Spleen (tissue), 11 donors: ENCODE measurements around the gene STX8. TPM values are rescaled to one million over a fixed set of nuclear protein-coding genes. Genes with fewer than 3 reads are reported as not detected.
"Not testable (repeated sequence)": the region's sequence is repeated elsewhere in the genome, so short reads cannot be mapped to it uniquely, and the experiment has no call there.

Experiments used
- DNase-seq: peaks from one replicate; pipeline ENCODE4 v3.0.0-alpha.2; 2020
- H3K27ac ChIP-seq, 8 donors: fragments of 200-600 bp; sonication (generic) in 7 of 8; 1 replicate in 4 of 8; 2 replicates in 4 of 8; pipeline versions ENCODE4 v1.5.0 to v1.8.0; 2016 to 2021; ENCODE audit warnings: inconsistent platforms in 4 of 8, mild to moderate bottlenecking in 4 of 8, moderate library complexity in 1 of 8
- H3K27me3 ChIP-seq, 7 donors: fragments of 200-600 bp; sonication (generic) in 6 of 7; replicated peaks in 1 of 7; 1 replicate in 4 of 7; 2 replicates in 3 of 7; pipeline versions ENCODE4 v1.5.0 to v1.8.0; 2016 to 2021; ENCODE audit warnings: inconsistent platforms in 3 of 7, mild to moderate bottlenecking in 1 of 7
- H3K36me3 ChIP-seq, 6 donors: fragments of 200-600 bp; sonication (generic) in 5 of 6; 1 replicate in 4 of 6; 2 replicates in 2 of 6; pipeline versions ENCODE4 v1.5.0 to v1.8.0; 2016 to 2021; ENCODE audit warnings: inconsistent platforms in 2 of 6
- H3K4me1 ChIP-seq, 6 donors: fragments of 200-600 bp; sonication (generic) in 5 of 6; 1 replicate in 3 of 6; 2 replicates in 3 of 6; pipeline versions ENCODE4 v1.5.0 to v1.8.0; 2016 to 2021; ENCODE audit warnings: inconsistent platforms in 3 of 6
- H3K4me3 ChIP-seq, 8 donors: fragments of 200-600 bp; sonication (generic) in 7 of 8; 1 replicate in 4 of 8; 2 replicates in 4 of 8; pipeline versions ENCODE4 v1.5.0 to v1.8.0; 2016 to 2021; ENCODE audit warnings: inconsistent platforms in 4 of 8, mild to moderate bottlenecking in 4 of 8, moderate library complexity in 2 of 8
- H3K9me3 ChIP-seq, 8 donors: fragments of 200-600 bp; sonication (generic) in 7 of 8; 1 replicate in 4 of 8; 2 replicates in 4 of 8; pipeline versions ENCODE4 v1.5.0 to v1.8.0; 2016 to 2021; ENCODE audit warnings: inconsistent platforms in 4 of 8
- POLR2A ChIP-seq, 3 donors: fragments of 450-650 bp; IDR thresholded peaks; one replicate each; pipeline ENCODE4 v1.5.1; 2017; ENCODE audit warnings: antibody characterized with exemption in 3 of 3, mild to moderate bottlenecking in 1 of 3
- POLR2AphosphoS5 ChIP-seq, 3 donors: sonication (generic); formaldehyde crosslinking; IDR thresholded peaks; one replicate each; pipeline ENCODE4 v1.5.1; 2017; ENCODE audit warnings: antibody characterized with exemption in 3 of 3
- WGBS, 5 donors: extraction: QIAGEN DNeasy Blood & Tissue Kit in 3 of 5; methylation state at CpG; one replicate each; pipeline versions ENCODE4 v1.1.5 to v1.1.7; 2013 to 2018; 5-methylcytosine and 5-hydroxymethylcytosine counted together
- intact Hi-C: fragments of 100-400 bp; cut with DNase I; formaldehyde crosslinking; loops from one replicate; pipeline ENCODE4 v1.15.0; 2023; ENCODE audit warnings: low total_unique reads
- polyA plus RNA-seq, 3 donors: library from polyadenylated mRNA; stranded (reverse); fragments of 200-250 nt; gene quantifications; one replicate each; pipeline ENCODE4 v1.2.1, GENCODE V29; 2013
- total RNA-seq, 7 donors: library from RNA; depleted of rRNA in 3 of 7; stranded (reverse); fragments of >200 nt in 3 of 7; fragmentation: NEBNext Ultra II Directional in 4 of 7; extraction: Animal tissue kit (Norgen Biotek cat#: 25700) in 4 of 7; gene quantifications; one replicate each; pipeline versions ENCODE4 v1.1.0 to v1.2.1, GENCODE V29; 2016 to 2021
- TF ChIP-seq, protein P1 (sequence below), 11 experiments: fragments of 200-600 bp in 7 of 11; fragments of 450-650 bp in 4 of 11; sonication (generic) in 4 of 11; IDR thresholded peaks in 8 of 11; conservative IDR thresholded peaks in 3 of 11; 1 replicate in 7 of 11; 2 replicates in 4 of 11; pipeline versions ENCODE4 v1.4.0 to v1.8.0; 2016 to 2021; ENCODE audit warnings: antibody characterized with exemption in 11 of 11, inconsistent platforms in 4 of 11, mild to moderate bottlenecking in 1 of 11
- donor health status: healthy with polysubstance abuse.
- donor health status: DM: no; HTN: no; CAD: no; lungs with moderate emphysema.
- donor health status: DM: no; HTN: no; CAD: no.
- donor health status: Bipolar disorder and iron deficiency.
- donor health status: healthy.
- donor health status: DM: no; HTN: no; CAD: no.
- donor health status: DM: yes; HTN: yes; CAD: no.

STX8 gene
- total and polyA plus RNA-seq, 10 donors = 37.3 to 59.8 (median 48.9) TPM

DNA sequence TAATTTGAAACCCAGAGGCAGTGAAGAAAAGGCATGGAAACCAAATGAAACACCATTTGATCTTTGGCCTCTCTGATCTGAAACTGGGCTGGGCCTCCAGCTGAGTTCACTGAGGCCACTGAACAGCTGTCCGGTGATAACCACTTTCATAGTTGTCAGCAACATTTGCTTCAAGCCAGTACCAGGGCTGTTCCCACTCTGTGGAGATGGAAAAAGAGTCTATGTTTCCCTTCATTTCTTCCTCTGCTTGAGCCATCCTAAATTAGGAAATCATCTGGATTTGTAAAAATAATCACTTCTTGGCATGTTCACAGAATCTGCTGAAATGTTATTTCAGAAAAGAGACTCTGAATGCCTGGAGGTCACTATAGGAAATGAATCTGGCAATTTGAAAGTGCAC lies 119.3 kb downstream of the STX8 start:
- Histone ChIP-seq H3K9me3 (peaks cover 0 to 10% (median 0%) of the 10 kb centered on the region in 8 donors), H3K4me1 (peaks cover 0 to 19% (median 7%) of the 10 kb centered on the region in 6 donors), H3K27me3 (no peaks in the 10 kb centered on the region), H3K36me3 (peaks cover 0 to 8% (median 0%) of the 10 kb centered on the region in 6 donors), H3K4me3 (no peak overlapping the region), H3K27ac (peak overlapping the region; percentile 17 to 75 (median 48))
- no peak for DNase-seq
- intact Hi-C loops = no loop called here
- 44 to 67% (median 58%) methylated on average over 1 of the region's 1 CpG for WGBS, 5 donors
- TF ChIP-seq POLR2A (IDR thresholded peaks at IDR 0.05) (no peak), POLR2AphosphoS5 (IDR thresholded peaks at IDR 0.05) (peak in 1 of 3 donors; percentile 70)
- TF ChIP-seq, protein P1, sequence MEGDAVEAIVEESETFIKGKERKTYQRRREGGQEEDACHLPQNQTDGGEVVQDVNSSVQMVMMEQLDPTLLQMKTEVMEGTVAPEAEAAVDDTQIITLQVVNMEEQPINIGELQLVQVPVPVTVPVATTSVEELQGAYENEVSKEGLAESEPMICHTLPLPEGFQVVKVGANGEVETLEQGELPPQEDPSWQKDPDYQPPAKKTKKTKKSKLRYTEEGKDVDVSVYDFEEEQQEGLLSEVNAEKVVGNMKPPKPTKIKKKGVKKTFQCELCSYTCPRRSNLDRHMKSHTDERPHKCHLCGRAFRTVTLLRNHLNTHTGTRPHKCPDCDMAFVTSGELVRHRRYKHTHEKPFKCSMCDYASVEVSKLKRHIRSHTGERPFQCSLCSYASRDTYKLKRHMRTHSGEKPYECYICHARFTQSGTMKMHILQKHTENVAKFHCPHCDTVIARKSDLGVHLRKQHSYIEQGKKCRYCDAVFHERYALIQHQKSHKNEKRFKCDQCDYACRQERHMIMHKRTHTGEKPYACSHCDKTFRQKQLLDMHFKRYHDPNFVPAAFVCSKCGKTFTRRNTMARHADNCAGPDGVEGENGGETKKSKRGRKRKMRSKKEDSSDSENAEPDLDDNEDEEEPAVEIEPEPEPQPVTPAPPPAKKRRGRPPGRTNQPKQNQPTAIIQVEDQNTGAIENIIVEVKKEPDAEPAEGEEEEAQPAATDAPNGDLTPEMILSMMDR (IDR thresholded peaks at IDR 0.05 in 8 of 11, conservative IDR thresholded peaks at IDR 0.05 in 3 of 11) = no peak

DNA sequence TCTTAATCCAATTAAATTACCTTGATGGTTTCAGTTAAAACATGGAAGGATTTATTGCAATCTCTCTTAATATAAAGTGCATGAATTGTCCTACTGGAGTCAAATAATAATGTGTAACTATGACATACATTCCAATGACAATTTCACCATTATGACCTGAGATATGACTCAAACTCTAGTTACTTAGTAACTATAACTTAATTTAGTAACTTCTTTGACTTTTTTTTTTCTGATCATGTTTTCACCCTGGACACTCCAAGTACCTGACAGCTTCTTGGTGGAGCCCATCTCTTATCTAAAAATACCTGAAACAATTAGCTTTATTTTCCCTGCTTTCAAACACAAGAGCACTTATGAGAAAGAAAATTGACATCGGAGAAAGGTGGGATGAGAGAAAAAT lies 123.7 kb downstream of the STX8 start:
- TF ChIP-seq, protein P1 (IDR thresholded peaks at IDR 0.05 in 8 of 11, conservative IDR thresholded peaks at IDR 0.05 in 3 of 11) = no peak
- TF ChIP-seq POLR2A (IDR thresholded peaks at IDR 0.05) = no peak
- TF ChIP-seq POLR2AphosphoS5 (IDR thresholded peaks at IDR 0.05) = no peak
- H3K36me3 ChIP-seq = no peaks in the 10 kb centered on the region
- H3K9me3 ChIP-seq = no peaks in the 10 kb centered on the region
- intact Hi-C loops = no loop called here
- peaks cover 0 to 19% (median 9%) of the 10 kb centered on the region in 6 donors for H3K4me1 ChIP-seq
- no peak overlapping the region for H3K4me3 ChIP-seq
- no peak for DNase-seq
- no peak overlapping the region for H3K27ac ChIP-seq
- no peaks in the 10 kb centered on the region for H3K27me3 ChIP-seq
- 96 to 100% (median 96%) methylated on average over 1 of the region's 1 CpG for WGBS, 5 donors

DNA sequence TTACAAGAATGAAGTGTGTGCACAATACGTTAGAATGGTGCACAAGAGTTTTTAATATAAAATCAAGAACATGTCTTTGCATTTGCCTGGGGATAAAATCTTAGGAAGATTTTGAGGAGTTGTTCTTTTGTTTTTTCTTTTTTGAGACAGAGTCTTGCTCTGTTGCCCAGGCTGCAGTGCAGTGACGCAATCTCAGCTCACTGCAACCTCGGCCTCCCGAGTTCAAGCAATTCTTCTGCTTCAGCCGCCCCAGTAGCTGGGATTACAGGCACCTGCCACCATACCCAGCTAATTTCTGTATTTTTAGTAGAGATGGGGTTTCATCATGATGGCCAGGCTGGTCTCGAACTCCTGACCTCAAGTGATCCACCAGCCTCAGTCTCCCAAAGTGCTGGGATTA lies 128.3 kb downstream of the STX8 start:
- H3K9me3 ChIP-seq, H3K27me3 ChIP-seq, intact Hi-C loops, H3K36me3 ChIP-seq, DNase-seq, H3K4me3 ChIP-seq: not testable (repeated sequence)
- H3K27ac ChIP-seq = peak overlapping the region in 2 of 8 donors; percentile 36 to 58
- peaks cover 0 to 13% (median 4%) of the 10 kb centered on the region in 6 donors for H3K4me1 ChIP-seq
- 87 to 95% (median 91%) methylated on average over 6 of the region's 6 CpGs for WGBS, 5 donors

DNA sequence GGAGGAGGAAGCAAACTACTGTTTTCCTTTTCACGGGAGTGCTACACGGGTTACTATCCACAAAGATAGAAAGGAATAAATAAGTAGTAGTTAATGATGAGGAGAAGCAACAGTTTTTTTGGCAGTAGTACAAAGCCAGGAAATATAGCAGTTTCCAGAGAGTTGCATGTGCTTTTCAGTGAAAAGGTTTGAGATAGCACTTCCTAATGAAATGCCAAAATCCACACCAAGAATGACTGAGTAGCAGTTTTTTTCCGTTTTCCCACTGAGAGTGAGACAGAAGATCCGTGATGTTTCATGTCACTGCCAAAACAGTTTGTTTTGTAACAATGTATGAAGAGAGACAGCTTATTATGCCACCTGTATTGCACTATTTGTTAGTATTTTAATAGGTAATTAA lies 129.1 kb downstream of the STX8 start:
- intact Hi-C loops = no loop called here
- DNase-seq = no peak
- Histone ChIP-seq H3K27ac (peak overlapping the region in 6 of 8 donors; percentile 8 to 58 (median 32)), H3K9me3 (no peaks in the 10 kb centered on the region), H3K36me3 (no peaks in the 10 kb centered on the region), H3K4me1 (peaks cover 0 to 13% (median 4%) of the 10 kb centered on the region in 6 donors), H3K27me3 (no peaks in the 10 kb centered on the region), H3K4me3 (no peak overlapping the region)
- 56 to 78% (median 65%) methylated on average over 4 of the region's 4 CpGs for WGBS, 5 donors
- TF ChIP-seq POLR2AphosphoS5 (IDR thresholded peaks at IDR 0.05) = no peak

DNA sequence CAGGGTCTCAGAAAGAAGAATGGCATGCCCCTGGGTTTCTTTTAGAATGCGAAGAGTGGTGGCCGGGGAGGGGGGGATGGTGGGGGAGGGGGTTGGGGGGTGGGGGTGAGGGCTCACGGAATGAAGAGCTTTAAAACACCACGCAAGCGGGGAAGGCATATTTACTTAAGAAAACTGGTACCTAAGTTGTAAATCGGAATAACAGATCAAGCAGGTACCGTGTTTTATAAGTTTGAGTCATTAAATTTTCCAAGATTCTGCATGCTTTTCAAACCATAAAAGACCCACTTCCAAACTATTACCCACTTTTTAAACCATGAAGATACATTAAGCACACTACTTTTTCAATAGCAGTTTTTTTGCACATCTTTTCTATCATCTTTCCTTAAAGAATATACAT lies 130.2 kb downstream of the STX8 start:
- H3K4me3 ChIP-seq = no peak overlapping the region
- no peaks in the 10 kb centered on the region for H3K9me3 ChIP-seq
- WGBS, 5 donors = 85 to 97% (median 94%) methylated on average over 7 of the region's 7 CpGs
- H3K4me1 ChIP-seq = peaks cover 0 to 13% (median 4%) of the 10 kb centered on the region in 6 donors
- H3K27ac ChIP-seq = no peak overlapping the region
- intact Hi-C loops = no loop called here
- H3K36me3 ChIP-seq = peaks cover 0 to 8% (median 0%) of the 10 kb centered on the region in 6 donors
- TF ChIP-seq, protein P1 (IDR thresholded peaks at IDR 0.05 in 8 of 11, conservative IDR thresholded peaks at IDR 0.05 in 3 of 11) = no peak
- TF ChIP-seq POLR2AphosphoS5 (IDR thresholded peaks at IDR 0.05) (no peak), POLR2A (IDR thresholded peaks at IDR 0.05) (no peak)
- no peak for DNase-seq
- H3K27me3 ChIP-seq = no peaks in the 10 kb centered on the region
